GM18508 (cell line): ENCODE data around the gene WASF1.
A peak's percentile ranks its signal among the peaks of the same experiment; 100 is the strongest.

ENCODE experiments used
- ATAC-seq: cut with Tn5 transposase; IDR thresholded peaks from one replicate; pipeline ENCODE4 v1.9.1; 2021; ENCODE audit warnings: moderate number of reproducible peaks; ENCODE audit not compliant: insufficient read depth, unreplicated experiment

Gene WASF1

DNA sequence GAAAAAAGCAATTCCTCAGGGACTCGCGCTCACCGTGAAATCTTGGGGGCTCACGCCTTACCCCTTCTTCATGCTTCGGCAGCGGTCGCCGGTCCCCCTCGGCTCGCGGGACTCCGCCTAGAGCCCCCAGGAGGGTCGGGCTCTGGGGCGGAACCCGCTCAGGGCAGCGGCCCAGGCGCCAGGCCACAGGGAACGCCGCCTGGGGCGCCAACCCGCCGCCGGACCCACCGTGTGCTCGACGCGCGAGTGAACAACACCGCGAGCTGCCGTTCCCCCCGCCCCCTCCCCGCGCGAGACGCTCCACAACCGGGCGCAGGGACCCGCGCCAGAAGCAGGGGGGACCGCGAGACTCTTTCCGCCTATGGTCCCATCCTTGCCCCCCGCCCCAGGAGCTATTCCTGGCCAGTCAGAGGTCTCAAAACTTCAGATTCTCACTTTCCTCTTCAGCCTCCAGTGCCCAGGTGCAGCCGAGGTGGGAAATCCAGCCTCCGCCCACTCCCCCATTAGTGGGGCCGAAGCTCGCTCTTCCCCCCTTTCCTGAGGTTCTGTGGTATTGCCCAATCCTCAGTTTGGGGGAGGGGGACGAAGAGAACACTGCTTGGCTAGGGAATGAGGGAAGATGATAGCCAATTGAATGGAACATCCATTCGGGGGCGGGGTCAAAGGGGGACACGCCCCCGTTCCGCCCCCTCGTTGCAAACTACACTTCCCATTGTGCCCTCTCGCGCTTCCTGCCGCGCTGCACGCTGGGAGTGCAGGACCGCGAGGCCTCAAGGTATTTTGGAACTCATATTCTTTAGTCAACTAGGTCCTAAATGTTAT lies at the start of gene WASF1:
Gene WASF1 (minus strand): TSS at position 265 of the 822 bp plus-strand sequence. CDS start 52,069 bp downstream, outside the sequence.
- ATAC-seq: peak; percentile 66

DNA sequence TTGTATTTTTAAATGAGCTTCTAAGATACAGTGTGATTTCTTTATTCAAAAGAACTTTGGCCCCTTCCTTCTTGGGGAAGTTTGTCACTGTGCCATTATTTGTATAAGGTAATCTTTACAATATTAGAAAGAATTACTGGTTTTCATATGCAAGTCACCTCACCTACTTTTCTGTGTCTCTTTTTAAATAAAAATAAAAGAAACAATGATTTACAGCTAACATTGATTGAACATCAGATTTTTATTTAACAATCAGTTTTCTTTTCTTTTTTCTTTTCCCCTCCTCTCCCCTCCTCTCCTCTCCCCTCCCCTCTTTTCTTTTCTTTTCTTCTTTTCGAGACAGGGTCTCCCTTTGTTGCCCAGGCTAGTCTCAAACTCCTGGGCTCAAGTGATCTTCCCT lies 46.8 kb upstream of the WASF1 start:
- no peak for ATAC-seq

GRCh38 chr6:110221738-110222137 lies 42.3 kb upstream of the WASF1 start:
- ATAC-seq: no peak

GRCh38 chr6:110217266-110217665 lies 37.8 kb upstream of the WASF1 start:
- no peak for ATAC-seq

DNA sequence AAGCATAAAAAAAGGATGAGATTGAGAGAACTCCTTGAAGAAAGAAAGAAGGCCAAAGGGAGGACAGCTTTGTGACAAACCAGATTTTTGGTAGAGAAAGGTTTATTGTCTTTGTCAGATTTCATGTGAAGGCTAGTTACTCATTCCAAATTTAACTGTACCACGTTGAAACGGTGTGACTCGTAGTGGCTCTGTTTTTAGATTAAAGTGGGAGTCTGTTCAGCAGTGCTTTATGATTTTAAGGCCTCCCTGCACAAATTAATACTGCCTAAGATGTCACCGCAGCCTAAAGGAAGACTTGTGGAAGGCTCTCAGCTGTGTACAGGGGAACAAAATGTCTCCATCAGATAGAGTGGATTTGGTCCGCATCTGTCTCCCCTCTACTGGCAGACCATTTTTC lies 36.7 kb upstream of the WASF1 start:
- ATAC-seq: no peak

- no peak for ATAC-seq
Measured at GRCh38 chr6:110214338-110214737, 34.9 kb upstream of the WASF1 start.

GRCh38 chr6:110211753-110212152 lies 32.3 kb upstream of the WASF1 start:
- ATAC-seq: no peak

DNA sequence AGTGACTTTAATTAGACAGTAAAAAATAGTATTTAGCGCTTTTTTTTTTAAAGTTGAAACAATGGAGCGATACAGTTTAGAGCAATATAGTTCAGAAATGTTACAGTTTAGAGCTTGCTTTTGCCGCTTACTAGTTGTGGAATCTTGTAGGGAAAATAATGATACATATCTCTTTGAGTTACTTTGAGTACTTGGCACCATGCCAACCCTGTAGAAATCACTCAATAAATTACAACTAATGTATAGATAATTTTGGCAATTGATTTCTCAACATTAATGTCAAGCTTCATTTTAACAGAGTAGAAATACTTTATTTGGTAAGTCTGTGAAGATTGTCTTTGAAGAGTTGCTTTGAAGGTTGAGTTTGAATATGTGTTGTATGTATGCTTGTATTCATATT lies 28.2 kb upstream of the WASF1 start:
- ATAC-seq: no peak

DNA sequence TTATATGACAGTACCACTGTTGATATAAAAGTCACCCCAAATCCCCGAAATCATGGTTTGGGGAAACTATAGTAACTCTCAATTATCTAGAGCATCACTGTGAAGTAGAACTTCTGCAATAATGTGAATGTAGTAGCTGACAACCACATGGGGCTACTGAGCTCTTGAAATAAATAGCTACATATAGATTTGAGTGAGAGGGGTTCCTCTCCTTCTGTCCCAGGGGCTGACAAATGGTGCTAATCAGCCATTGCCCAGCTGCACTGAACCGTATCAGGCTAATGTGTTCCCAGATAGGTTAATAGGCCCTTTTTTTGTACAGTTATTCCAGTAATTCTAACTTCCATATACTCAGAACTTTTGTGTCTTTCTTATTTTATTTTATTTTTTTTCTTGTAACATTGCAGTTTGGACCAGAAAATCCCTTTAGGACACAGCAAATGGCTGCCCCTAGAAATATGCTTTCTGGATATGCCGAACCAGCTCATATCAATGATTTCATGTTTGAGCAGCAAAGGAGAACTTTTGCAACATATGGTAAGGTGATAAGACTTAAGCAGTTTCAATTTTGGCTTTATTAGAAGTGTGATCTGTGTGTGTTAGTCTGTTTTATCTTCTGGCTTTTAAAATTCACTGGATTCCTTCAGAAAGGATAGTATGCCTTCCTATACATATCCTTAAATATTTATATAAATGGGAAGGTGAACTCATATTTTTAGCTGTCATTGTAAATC lies 21.8 kb upstream of the WASF1 start:
- ATAC-seq: no peak

DNA sequence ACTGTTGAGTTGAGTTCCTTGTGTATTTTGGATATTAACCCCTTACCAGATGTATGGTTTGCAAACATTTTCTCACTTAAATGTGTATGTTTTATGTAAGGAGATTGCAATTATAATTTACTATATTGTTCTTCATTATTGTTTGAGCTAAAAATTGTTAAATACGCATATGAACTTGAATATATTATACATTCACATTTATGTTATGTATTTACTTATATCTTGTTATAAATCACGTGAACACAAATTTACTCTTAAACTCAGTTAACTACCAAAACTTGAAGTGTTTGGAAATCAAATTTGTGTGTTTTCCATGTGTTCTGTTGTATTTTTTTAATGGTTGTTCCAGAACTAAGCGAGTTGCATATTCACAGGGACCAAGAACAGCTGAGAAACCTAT lies 19.1 kb upstream of the WASF1 start:
- ATAC-seq: no peak

DNA sequence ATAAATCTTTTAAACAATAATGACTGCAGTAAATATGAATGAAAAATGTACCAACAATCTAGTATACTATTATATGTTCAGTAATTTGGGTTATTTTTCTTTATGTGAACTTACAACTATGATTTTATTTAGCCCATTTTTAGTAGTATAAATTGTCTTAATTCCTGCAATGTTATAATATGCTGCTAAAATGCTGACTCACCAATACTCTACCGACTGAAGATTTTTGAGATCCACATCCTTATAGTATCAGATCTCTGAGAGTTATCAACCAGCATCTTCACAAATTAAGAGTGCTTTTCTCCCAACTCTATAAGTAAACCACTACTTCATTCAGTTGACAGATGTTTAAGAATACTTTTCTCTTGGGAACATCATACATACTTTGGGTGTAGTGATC lies 17.4 kb upstream of the WASF1 start:
- no peak for ATAC-seq

DNA sequence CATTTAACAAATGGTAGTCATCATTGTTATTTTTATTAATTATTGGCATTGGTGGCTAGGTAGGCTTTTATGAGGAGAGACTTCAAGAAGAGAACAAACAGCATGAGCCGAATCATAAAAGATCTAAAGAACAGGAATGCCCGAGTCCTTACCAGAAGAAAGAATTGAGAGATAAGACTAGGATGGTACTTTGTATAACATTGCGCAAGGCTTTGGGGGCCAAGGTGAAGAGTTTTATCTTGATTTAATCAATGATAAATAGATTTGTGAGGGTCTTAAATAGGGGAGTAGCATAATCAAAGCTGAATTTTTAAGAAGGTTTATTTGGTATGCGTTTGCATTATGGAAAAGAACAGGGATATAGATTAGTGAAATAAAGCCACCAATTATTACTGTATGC lies 16.2 kb upstream of the WASF1 start:
- no peak for ATAC-seq

- no peak for ATAC-seq
Measured at GRCh38 chr6:110191477-110191876, 12.0 kb upstream of the WASF1 start.

GRCh38 chr6:110190726-110191125 lies 11.3 kb upstream of the WASF1 start:
- ATAC-seq: no peak

DNA sequence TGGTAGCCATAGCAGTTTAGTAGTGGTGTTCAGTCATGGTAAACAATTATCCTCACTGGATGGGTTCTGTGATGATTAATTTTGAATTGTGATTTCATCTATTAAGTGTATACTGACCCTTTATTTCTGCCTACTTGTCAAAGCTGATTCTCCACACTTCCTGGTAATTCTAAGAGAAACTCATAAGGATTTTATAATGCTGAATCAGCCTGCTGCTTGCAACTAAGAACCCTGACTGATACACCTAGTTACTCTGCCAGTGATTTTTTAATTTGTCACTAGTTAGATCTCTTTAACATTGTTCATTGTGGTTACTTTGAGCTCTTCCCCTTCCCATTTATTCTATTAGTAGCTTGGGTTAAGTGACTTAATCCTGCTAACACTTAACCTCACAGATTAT lies 9.3 kb upstream of the WASF1 start:
- no peak for ATAC-seq

- ATAC-seq: no peak
Measured at GRCh38 chr6:110185879-110186278, 6.4 kb upstream of the WASF1 start.

GRCh38 chr6:110183292-110183885 lies 3.9 kb upstream of the WASF1 start:
- ATAC-seq: no peak

DNA sequence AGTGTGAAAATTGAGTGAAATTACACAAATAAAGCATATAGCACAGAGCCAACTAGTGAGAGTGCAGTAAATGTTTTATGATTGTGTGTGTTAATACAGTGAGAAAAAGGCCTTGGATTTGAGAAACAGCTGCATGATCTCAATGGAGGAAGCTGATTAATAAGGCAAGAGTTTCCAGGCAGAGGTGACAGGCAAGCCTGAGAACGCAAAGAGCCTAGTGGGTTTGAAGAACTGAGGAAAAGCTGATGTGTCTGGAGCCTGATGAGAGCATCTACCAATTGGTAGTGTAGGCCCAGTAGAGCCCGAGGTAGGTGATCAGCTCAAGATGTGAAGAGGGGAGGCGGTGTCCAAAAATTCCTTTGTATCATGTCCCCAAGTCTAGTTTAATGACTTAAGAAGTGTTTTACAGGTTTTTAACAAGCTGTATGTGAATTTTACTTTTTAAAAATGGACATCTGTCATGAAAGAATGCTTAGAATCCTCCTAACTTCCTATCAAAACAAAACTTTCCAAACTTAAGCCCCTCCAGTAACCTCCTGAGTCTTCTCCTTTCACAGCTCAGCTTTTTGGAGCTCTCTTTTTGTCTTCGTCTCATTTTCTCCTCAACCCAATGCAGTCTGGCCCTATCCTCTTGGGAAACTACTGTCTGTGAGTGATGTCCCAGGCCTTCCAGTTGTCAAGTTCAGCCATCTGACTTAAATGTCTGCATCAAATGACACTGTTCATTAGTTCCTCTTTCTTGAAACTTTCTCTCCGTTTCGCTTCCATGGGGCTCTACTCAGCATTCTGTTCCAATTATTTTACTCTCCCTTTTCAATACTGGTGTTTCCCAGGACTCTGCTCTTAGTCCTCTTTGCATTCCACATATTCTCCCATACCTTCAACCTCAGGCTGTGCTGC lies 1.9 kb upstream of the WASF1 start:
- ATAC-seq: no peak

DNA sequence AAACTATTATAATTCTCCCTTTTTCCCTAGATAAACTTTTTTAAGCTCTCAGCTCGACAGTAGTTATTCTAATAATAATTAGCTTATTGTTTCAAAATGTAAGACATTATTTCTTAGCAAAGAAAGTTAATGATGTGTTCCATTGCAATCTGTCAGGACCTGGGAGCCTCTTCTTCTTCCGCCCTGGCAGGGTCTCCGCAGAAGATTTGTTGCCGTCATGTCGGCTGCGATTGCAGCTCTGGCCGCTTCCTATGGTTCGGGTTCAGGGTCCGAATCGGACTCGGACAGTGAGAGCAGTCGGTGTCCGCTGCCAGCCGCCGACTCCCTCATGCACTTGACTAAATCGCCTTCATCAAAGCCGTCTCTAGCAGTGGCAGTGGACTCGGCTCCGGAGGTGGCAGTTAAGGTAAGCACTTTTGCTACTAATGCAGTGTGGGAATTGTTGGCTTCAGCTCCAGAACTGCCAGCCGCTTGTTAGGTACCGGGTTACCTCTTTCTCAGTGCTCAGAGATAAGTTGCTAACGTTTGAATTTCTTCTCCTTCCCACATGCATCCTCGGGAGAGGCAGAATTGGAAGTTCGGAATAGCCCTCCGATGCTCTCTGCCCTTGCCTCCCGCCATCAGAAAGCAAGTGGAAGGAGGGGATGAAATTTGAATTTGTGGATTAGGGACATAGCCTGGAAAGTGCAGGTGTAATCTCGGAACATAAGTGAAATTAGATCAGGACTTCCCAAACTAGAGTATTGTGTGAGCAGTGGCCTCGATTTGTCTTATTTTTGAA lies 948 bp upstream of the WASF1 start, which contains the start of gene CDC40:
Gene CDC40 (plus strand): TSS at position 200 of the 781 bp plus-strand sequence. CDS start 18 bp downstream, at position 218.
- peak; percentile 39 for ATAC-seq
